Kidney epithelial cell (primary cell): ENCODE data around the gene TEX51. TPM values are rescaled to one million over a fixed set of nuclear protein-coding genes. Genes with fewer than 3 reads are reported as not detected.

Experiments used
- DNase-seq: peaks from one replicate; pipeline ENCODE4 v3.0.0-alpha.2; 2010; ENCODE audit warnings: low read depth
- H3K27me3 ChIP-seq: 2 replicates; pipeline ENCODE4 v1.6.0; 2011; ENCODE audit warnings: low read length; ENCODE audit not compliant: control insufficient read depth, insufficient read depth
- H3K36me3 ChIP-seq: 2 replicates; pipeline ENCODE4 v1.5.1; 2011; ENCODE audit warnings: low read length; ENCODE audit not compliant: control insufficient read depth, insufficient read depth
- H3K4me3 ChIP-seq: 2 replicates; pipeline ENCODE4 v1.5.1; 2011; ENCODE audit warnings: low read depth, mild to moderate bottlenecking, control low read depth, low read length
- total RNA-seq: library from RNA; depleted of rRNA; stranded (reverse); fragments of >200 nt; gene quantifications from 2 replicates; pipeline ENCODE4 v1.2.3, GENCODE V29; 2015
- TF ChIP-seq, protein P1 (sequence below): IDR thresholded peaks from 2 replicates; pipeline ENCODE4 v1.5.1; 2011; ENCODE audit warnings: mild to moderate bottlenecking, moderate library complexity, low read length, control low read depth, inconsistent platforms; ENCODE audit not compliant: insufficient read depth, poor library complexity, severe bottlenecking

The TEX51 gene
- total RNA-seq, 1 donor from 2014 or later, result not detected

DNA sequence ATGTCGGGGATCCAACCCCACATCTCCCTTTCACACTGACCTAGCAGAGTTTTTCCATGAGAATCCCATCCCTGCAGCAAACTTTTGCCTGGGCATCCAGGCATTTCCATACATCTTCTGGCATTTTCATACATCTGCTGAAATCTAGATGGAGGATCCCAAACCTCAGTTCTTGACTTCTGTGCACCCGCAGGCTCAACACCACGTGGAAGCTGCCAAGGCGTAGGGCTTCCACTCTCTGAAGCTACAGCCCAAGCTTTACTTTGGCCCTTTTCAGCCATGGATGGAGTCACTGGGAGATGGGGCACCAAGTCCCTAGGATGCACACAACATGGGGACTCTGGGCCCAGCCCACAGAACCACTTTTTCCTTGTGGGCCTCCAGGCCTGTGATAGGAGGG lies 32.2 kb upstream of the TEX51 start:
- no peak overlapping the region for H3K4me3 ChIP-seq
- H3K27me3 ChIP-seq, result no peaks in the 10 kb centered on the region
- no peak for DNase-seq
- H3K36me3 ChIP-seq, result no peaks in the 10 kb centered on the region
- TF ChIP-seq, protein P1, sequence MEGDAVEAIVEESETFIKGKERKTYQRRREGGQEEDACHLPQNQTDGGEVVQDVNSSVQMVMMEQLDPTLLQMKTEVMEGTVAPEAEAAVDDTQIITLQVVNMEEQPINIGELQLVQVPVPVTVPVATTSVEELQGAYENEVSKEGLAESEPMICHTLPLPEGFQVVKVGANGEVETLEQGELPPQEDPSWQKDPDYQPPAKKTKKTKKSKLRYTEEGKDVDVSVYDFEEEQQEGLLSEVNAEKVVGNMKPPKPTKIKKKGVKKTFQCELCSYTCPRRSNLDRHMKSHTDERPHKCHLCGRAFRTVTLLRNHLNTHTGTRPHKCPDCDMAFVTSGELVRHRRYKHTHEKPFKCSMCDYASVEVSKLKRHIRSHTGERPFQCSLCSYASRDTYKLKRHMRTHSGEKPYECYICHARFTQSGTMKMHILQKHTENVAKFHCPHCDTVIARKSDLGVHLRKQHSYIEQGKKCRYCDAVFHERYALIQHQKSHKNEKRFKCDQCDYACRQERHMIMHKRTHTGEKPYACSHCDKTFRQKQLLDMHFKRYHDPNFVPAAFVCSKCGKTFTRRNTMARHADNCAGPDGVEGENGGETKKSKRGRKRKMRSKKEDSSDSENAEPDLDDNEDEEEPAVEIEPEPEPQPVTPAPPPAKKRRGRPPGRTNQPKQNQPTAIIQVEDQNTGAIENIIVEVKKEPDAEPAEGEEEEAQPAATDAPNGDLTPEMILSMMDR, result no peak

DNA sequence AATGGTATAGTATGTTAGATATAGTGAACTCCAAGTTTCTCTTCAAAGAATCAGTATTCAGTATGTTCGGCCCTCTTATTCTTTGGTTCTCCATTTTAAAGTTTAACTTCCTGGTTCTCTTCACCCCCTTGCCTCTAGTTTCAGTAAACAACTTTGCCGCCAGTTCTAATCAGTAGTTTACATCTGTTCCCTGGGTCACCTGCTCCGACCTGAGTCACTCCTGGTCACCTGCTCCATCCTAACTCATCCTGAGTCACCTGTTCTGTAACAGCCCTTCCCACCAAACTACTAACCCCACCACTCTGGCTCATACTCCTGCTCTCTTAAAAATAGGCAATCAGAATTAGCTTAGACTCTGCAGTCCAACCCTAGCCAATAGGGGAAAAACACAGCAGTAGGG lies 23.7 kb upstream of the TEX51 start:
- no peaks in the 10 kb centered on the region for H3K27me3 ChIP-seq
- no peaks in the 10 kb centered on the region for H3K36me3 ChIP-seq
- DNase-seq, result no peak
- TF ChIP-seq, protein P1, result no peak
- H3K4me3 ChIP-seq, result no peak overlapping the region

DNA sequence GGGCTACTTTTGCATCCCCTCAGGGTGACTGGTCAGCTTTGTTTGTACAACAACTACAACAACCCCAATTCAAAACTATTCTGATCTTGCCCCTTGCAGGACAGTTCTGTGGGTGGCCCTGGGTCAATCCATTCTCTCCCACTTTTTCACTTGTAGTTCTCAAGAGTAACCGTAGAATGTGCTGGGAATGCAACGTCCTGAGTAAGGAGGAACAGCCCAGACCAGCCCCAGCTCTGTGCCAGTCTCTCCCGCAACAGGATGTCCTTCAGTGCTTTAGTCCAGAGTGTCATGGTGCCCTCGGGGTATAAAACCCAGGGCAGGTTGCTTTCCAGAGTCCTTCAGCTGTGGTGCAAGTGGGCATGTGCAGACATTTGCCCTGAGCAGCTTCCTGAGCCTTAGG lies 22.1 kb upstream of the TEX51 start:
- TF ChIP-seq, protein P1, result no peak
- no peaks in the 10 kb centered on the region for H3K36me3 ChIP-seq
- H3K27me3 ChIP-seq, result no peaks in the 10 kb centered on the region
- no peak overlapping the region for H3K4me3 ChIP-seq
- no peak for DNase-seq

DNA sequence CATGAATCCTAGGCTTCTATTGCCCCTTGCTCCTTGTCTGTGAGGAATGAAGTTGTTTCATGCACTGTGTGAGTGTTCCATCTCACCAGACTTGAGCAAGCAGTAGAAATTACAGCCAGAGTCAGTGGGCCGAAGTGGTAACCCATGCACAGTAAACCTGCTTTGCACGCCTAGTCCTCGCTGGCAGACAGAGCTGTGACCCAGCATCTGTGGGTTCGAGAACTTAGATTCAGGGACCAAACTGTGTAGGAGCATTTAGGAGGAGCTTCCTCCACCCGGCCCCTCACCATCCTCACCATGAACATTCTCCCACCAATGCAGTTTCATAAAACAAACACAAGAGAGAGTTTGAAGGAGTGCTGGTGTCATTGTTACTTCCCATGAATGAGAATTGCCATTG lies 21.6 kb upstream of the TEX51 start:
- no peak overlapping the region for H3K4me3 ChIP-seq
- H3K27me3 ChIP-seq, result no peaks in the 10 kb centered on the region
- H3K36me3 ChIP-seq, result no peaks in the 10 kb centered on the region
- DNase-seq, result no peak
- TF ChIP-seq, protein P1, result no peak

DNA sequence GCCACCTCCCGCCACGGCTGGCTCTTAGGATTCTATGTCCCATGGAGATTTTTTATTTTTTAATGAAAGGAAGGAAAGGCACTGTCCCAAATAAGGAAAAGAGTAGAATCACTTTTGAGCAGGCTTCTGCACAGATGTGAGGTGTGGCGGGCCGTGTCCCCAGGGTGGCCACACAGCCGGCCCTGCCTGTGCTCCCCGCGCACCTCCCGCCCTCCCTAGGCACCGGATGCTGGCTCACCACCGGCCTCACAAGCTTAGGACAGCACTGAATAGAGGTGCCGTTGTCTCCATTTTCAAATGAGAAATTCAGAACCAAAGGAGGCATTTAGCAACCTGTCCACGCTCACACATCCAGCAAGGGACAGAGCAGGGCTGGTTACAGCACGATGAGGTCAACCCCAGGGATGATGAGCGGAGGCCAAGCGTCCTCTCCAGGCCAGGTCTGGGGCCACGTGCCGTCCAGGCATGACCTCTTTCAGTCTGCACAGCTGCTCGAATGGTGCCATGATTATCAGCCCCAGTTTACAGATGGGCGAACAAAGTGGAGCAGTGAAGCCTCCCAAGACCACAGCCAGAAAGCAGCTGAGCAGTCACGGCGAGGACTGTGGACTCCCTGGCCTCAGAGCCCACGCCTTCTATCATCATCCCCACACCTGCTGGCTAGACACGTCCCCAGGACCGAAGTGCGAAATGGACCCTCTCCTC lies 20.7 kb upstream of the TEX51 start:
- Histone ChIP-seq H3K27me3 (no peaks in the 10 kb centered on the region), H3K4me3 (no peak overlapping the region)
- DNase-seq, result no peak

More for the DNA sequence above, 20.7 kb upstream of the TEX51 start:
- no peaks in the 10 kb centered on the region for H3K36me3 ChIP-seq
- TF ChIP-seq, protein P1, result no peak
